ENCODE data around the gene OR11G2.

DNA sequence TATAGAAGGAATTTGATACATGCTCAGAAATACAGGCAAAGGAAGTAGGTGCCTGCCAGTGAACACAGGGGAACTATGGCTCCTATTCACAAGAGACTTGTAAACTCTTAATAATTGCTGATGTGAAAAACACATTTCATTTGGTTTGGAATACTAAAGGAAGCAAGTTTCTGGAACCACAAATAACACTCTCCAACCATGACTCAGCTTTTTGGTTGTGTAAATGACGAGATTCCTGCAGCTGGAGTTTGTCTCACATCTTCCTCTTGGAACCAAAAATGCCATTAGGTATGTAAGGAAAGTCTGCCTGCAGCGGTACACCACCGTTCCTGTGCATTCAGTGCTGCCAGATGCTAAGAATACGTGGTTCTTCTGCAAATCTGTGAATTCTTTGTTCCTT, 28.3 kb downstream of the OR11G2 start:
- TF ChIP-seq CTCF (IDR thresholded peaks at IDR 0.05) = no peak
- TF ChIP-seq POLR2AphosphoS5 (IDR thresholded peaks at IDR 0.05) = no peak

All from upper lobe of left lung (tissue), 4 donors.